IMR-90 (cell line): ENCODE data around the gene KIR3DL3. TPM values are rescaled to one million over a fixed set of nuclear protein-coding genes. Genes with fewer than 3 reads are reported as not detected.

Source experiments
- ATAC-seq: fragments of 200-7000 bp; cut with Tn5 transposase; 2 replicates; pipeline ENCODE4 v1.9.1; 2020; ENCODE audit warnings: low read depth, mild to moderate bottlenecking, moderate library complexity
- BruUV-seq: library from RNA; stranded (reverse); fragments of 400-500 nt; replicated peaks from 2 replicates; lab custom pipeline; 2021; lab: Mats Ljungman, UMichigan
- CTCF ChIA-PET: fragments of 300-600 bp; formaldehyde crosslinking; extraction: SDS; loops from one replicate; lab custom pipeline; 2021; ENCODE audit warnings: antibody characterized with exemption; lab: Yijun Ruan, JAX
- POLR2A ChIA-PET: fragments of 300-600 bp; sonication (Branson Sonifier 250); formaldehyde crosslinking; loops from one replicate; lab custom pipeline; 2022; ENCODE audit warnings: antibody characterized with exemption; ENCODE audit not compliant: unreplicated experiment; lab: Charles Lee
- DNase-seq: peaks from one replicate; pipeline ENCODE4 v3.0.0; 2013
- H2AFZ ChIP-seq: replicated peaks from 2 replicates; pipeline ENCODE3; 2013; ENCODE audit warnings: low read length, mild to moderate bottlenecking; ENCODE audit not compliant: poor library complexity
- H2AK5ac ChIP-seq: 2 replicates; pipeline ENCODE4 v1.6.1; 2013; ENCODE audit warnings: low read depth, low read length, inconsistent platforms
- H2AK9ac ChIP-seq: replicated peaks from 2 replicates; pipeline ENCODE3; 2013; ENCODE audit warnings: mild to moderate bottlenecking, low read depth, low read length, moderate library complexity; ENCODE audit not compliant: poor library complexity
- H2BK120ac ChIP-seq: 2 replicates; pipeline ENCODE4 v1.6.1; 2013; ENCODE audit warnings: low read depth, low read length, inconsistent platforms
- H2BK15ac ChIP-seq: 3 replicates; pipeline ENCODE4 v1.6.1; 2013; ENCODE audit warnings: low read depth, low read length, inconsistent platforms
- H2BK20ac ChIP-seq: 2 replicates; pipeline ENCODE4 v1.6.1; 2013; ENCODE audit warnings: low read depth, mild to moderate bottlenecking, inconsistent platforms, low read length, moderate library complexity
- H2BK5ac ChIP-seq: 2 replicates; pipeline ENCODE4 v1.6.1; 2013; ENCODE audit warnings: mild to moderate bottlenecking, low read depth, low read length, inconsistent platforms; ENCODE audit not compliant: poor library complexity, severe bottlenecking
- H3K14ac ChIP-seq: replicated peaks from 2 replicates; pipeline ENCODE4 v1.6.1; 2013; ENCODE audit warnings: low read depth, low read length, inconsistent platforms
- H3K18ac ChIP-seq: 2 replicates; pipeline ENCODE4 v1.6.1; 2013; ENCODE audit warnings: low read depth, low read length, control low read depth
- H3K23ac ChIP-seq: 2 replicates; pipeline ENCODE4 v1.6.1; 2013; ENCODE audit warnings: low read depth, low read length, inconsistent platforms
- H3K27ac ChIP-seq: 2 replicates; pipeline ENCODE4 v1.5.1; 2013; ENCODE audit warnings: mild to moderate bottlenecking, control low read depth, low read length; ENCODE audit not compliant: insufficient read depth
- H3K27me3 ChIP-seq: 2 replicates; pipeline ENCODE4 v1.6.1; 2013; ENCODE audit warnings: low read length; ENCODE audit not compliant: control insufficient read depth, insufficient read depth
- H3K36me3 ChIP-seq: 2 replicates; pipeline ENCODE4 v1.6.1; 2013; ENCODE audit warnings: low read length, mixed read lengths; ENCODE audit not compliant: control insufficient read depth, insufficient read depth
- H3K4ac ChIP-seq: 2 replicates; pipeline ENCODE4 v1.6.1; 2013; ENCODE audit warnings: low read depth, low read length, inconsistent platforms
- H3K4me1 ChIP-seq: 2 replicates; pipeline ENCODE4 v1.6.1; 2013; ENCODE audit warnings: low read length, mixed read lengths; ENCODE audit not compliant: control insufficient read depth, insufficient read depth
- H3K4me2 ChIP-seq: 2 replicates; pipeline ENCODE4 v1.6.1; 2013; ENCODE audit warnings: low read depth, mild to moderate bottlenecking, control low read depth, low read length, moderate library complexity
- H3K4me3 ChIP-seq: 2 replicates; pipeline ENCODE4 v1.5.1; 2013; ENCODE audit warnings: low read depth, mild to moderate bottlenecking, control low read depth, low read length, moderate library complexity; ENCODE audit not compliant: insufficient read depth
- H3K56ac ChIP-seq: 2 replicates; pipeline ENCODE4 v1.6.1; 2013; ENCODE audit warnings: low read length, inconsistent platforms; ENCODE audit not compliant: insufficient read depth; ENCODE audit errors: extremely low read depth
- H3K79me1 ChIP-seq, 2 experiments: 2 replicates each; pipeline ENCODE4 v1.6.1; 2013; ENCODE audit warnings: low read length in 2 of 2, inconsistent platforms in 1 of 2, low read depth in 1 of 2
- H3K9ac ChIP-seq: 2 replicates; pipeline ENCODE4 v1.6.1; 2013; ENCODE audit warnings: low read depth, low read length, control low read depth
- H3K9me1 ChIP-seq: 2 replicates; pipeline ENCODE4 v1.6.1; 2013; ENCODE audit warnings: low read length, inconsistent platforms; ENCODE audit not compliant: insufficient read depth
- H3K9me3 ChIP-seq: 2 replicates; pipeline ENCODE4 v1.6.1; 2013; ENCODE audit warnings: low read length; ENCODE audit not compliant: control insufficient read depth, insufficient read depth
- H4K20me1 ChIP-seq: 2 replicates; pipeline ENCODE4 v1.6.1; 2013; ENCODE audit warnings: low read length, inconsistent platforms; ENCODE audit not compliant: insufficient read depth
- H4K5ac ChIP-seq: 2 replicates; pipeline ENCODE4 v1.6.1; 2013; ENCODE audit warnings: mild to moderate bottlenecking, low read depth, low read length, control low read depth
- H4K8ac ChIP-seq, 2 experiments: 2 replicates each; pipeline ENCODE4 v1.6.1; 2013; ENCODE audit warnings: low read depth in 2 of 2, low read length in 2 of 2, control low read depth in 1 of 2, inconsistent platforms in 1 of 2
- H4K91ac ChIP-seq: 2 replicates; pipeline ENCODE4 v1.6.1; 2013; ENCODE audit warnings: low read depth, low read length, inconsistent platforms; ENCODE audit not compliant: insufficient read depth
- MAFK ChIP-seq: IDR thresholded peaks from 2 replicates; pipeline ENCODE4 v1.6.1; 2012; ENCODE audit warnings: low read depth, low read length, improper control_type of control experiment
- MXI1 ChIP-seq: IDR thresholded peaks from 2 replicates; pipeline ENCODE4 v1.6.1; 2012; ENCODE audit warnings: low read depth, mild to moderate bottlenecking, low read length, moderate library complexity, borderline replicate concordance
- SMC3 ChIP-seq: fragments of 150-350 bp; IDR thresholded peaks from 2 replicates; pipeline ENCODE4 v1.6.1; 2016; ENCODE audit warnings: low read depth, mild to moderate bottlenecking, antibody characterized with exemption, low read length, moderate library complexity
- whole genome bisulfite sequencing, 2 experiments: methylation state at CpG; one replicate each; pipeline versions ENCODE4 v1.1.5 to v1.1.7; 2013; ENCODE audit warnings: missing lambda C conversion rate in 2 of 2; ENCODE audit not compliant: insufficient read length in 1 of 2; ENCODE audit errors: extremely low coverage in 2 of 2; 5-methylcytosine and 5-hydroxymethylcytosine counted together
- dilution Hi-C: fragments of 300-500 bp; cut with HindIII; formaldehyde crosslinking; loops from one replicate; pipeline ENCODE4 v1.14.3; 2018; ENCODE audit warnings: low sequenced_read_pairs; ENCODE audit not compliant: unreplicated experiment
- in situ Hi-C: fragments of 300-500 bp; cut with MboI; formaldehyde crosslinking; loops from 3 replicates; pipeline ENCODE4 v1.14.3; 2019; ENCODE audit warnings: low sequenced_read_pairs, inconsistent platforms, mixed read lengths
- intact Hi-C: fragments of 100-400 bp; cut with micrococcal nuclease; formaldehyde crosslinking; loops from 2 replicates; pipeline ENCODE4 v1.10.0; 2022
- polyA plus RNA-seq, 3 experiments: library from polyadenylated mRNA; depleted of rRNA; stranded (reverse); fragments of >200 nt; gene quantifications; 2 replicates each; pipeline ENCODE4 v1.2.3, GENCODE V29; 2012; ENCODE audit warnings: low replicate concordance in 1 of 3
- total RNA-seq: library from RNA; depleted of rRNA; stranded (reverse); fragments of >200 nt; gene quantifications from 2 replicates; pipeline ENCODE4 v1.2.3, GENCODE V29; 2012

KIR3DL3 gene
- total and polyA plus RNA-seq, 2 of the 4 experiments (the other 2 are of a cell fraction), result not detected

- Histone ChIP-seq H3K4me3 (no peak overlapping the region), H3K14ac (no peak overlapping the region), H3K27ac (no peak overlapping the region), H3K23ac (no peak overlapping the region), H2AK5ac (no peak overlapping the region), H4K91ac (no peak overlapping the region), H2AK9ac (no peak overlapping the region), H4K5ac (no peak overlapping the region), H2BK5ac (no peak overlapping the region), H3K4ac (no peak overlapping the region), H3K4me2 (no peak overlapping the region), H3K9me1 (no peaks in the 10 kb centered on the region), H3K18ac (no peak overlapping the region), H2BK15ac (no peak overlapping the region), H3K9ac (no peak overlapping the region), H2BK120ac (no peak overlapping the region), H4K8ac (no peak overlapping the region), H3K27me3 (no peaks in the 10 kb centered on the region), H3K79me1 (no peaks in the 10 kb centered on the region), H3K36me3 (no peaks in the 10 kb centered on the region), H3K4me1 (no peaks in the 10 kb centered on the region), H2AFZ (no peak overlapping the region), H3K56ac (no peak overlapping the region), H2BK20ac (no peak overlapping the region), H4K20me1 (no peaks in the 10 kb centered on the region), H3K9me3 (peaks cover 41% of the 10 kb centered on the region)
- ChIA-PET POLR2A (no interaction called here), CTCF (no interaction called here)
- in situ Hi-C loops, result no loop called here
- WGBS, 2 experiments, result no CpG with 5 or more reads among the region's 3 CpGs
- intact Hi-C loops, result no loop called here
- dilution Hi-C loops, result no loop called here
- no TSS peak for BruUV-seq
- ATAC-seq (no peak), DNase-seq (no peak)
- TF ChIP-seq MXI1 (no peak), SMC3 (no peak), MAFK (no peak)
These were observed 3.9 kb downstream of the KIR3DL3 start for GRCh38 chr19:54728167-54728566.
